A673 (cell line): Measurements from ENCODE around the gene LMAN1. TPM values are rescaled to one million over a fixed set of nuclear protein-coding genes. Genes with fewer than 3 reads are reported as not detected.

Experiments used
- Bru-seq: library from RNA; stranded (reverse); fragments of 400-500 nt; gene quantifications from one replicate; lab custom pipeline; 2021; lab: Mats Ljungman, UMichigan
- BruChase-seq, 2 experiments: library from RNA; stranded (reverse); fragments of 400-500 nt; gene quantifications; one replicate each; lab custom pipeline; 2021; lab: Mats Ljungman, UMichigan
- BruUV-seq: library from RNA; stranded (reverse); fragments of 400-500 nt; replicated peaks from 2 replicates; lab custom pipeline; 2021; lab: Mats Ljungman, UMichigan
- CTCF ChIA-PET: fragments of 300-600 bp; sonication (Branson Sonifier 250); formaldehyde crosslinking; loops from one replicate; lab custom pipeline; 2022; ENCODE audit warnings: antibody characterized with exemption; lab: Charles Lee
- POLR2A ChIA-PET: fragments of 300-600 bp; sonication (Branson Sonifier 250); formaldehyde crosslinking; loops from one replicate; lab custom pipeline; 2022; ENCODE audit warnings: antibody characterized with exemption; ENCODE audit not compliant: low non-redundant PET; lab: Charles Lee
- DNase-seq: peaks from one replicate; pipeline ENCODE4 v3.0.0-alpha.2; 2015; ENCODE audit warnings: low spot score
- H3K27ac ChIP-seq: fragments of 200-600 bp; sonication (generic); 2 replicates; pipeline ENCODE4 v1.5.1; 2016; ENCODE audit warnings: mixed run types, low read depth, mild to moderate bottlenecking, mixed read lengths, antibody characterized with exemption, low read length; ENCODE audit not compliant: poor library complexity, severe bottlenecking
- H3K27me3 ChIP-seq: fragments of 200-600 bp; sonication (generic); replicated peaks from 2 replicates; pipeline ENCODE4 v1.6.1; 2017; ENCODE audit warnings: mixed run types, low read depth, mild to moderate bottlenecking, mixed read lengths, antibody characterized with exemption, low read length; ENCODE audit not compliant: insufficient read depth, poor library complexity
- H3K36me3 ChIP-seq: fragments of 200-600 bp; sonication (generic); 2 replicates; pipeline ENCODE4 v1.6.1; 2016; ENCODE audit warnings: mixed run types, mild to moderate bottlenecking, mixed read lengths, antibody characterized with exemption, low read length; ENCODE audit not compliant: insufficient read depth, poor library complexity, severe bottlenecking
- H3K4me1 ChIP-seq: fragments of 200-600 bp; sonication (generic); 2 replicates; pipeline ENCODE4 v1.6.1; 2017; ENCODE audit warnings: mixed run types, mild to moderate bottlenecking, mixed read lengths, antibody characterized with exemption, low read length; ENCODE audit not compliant: insufficient read depth, poor library complexity, severe bottlenecking
- H3K4me3 ChIP-seq: fragments of 200-600 bp; sonication (generic); 2 replicates; pipeline ENCODE4 v1.5.1; 2016; ENCODE audit warnings: low read depth, mixed run types, mild to moderate bottlenecking, mixed read lengths, low read length; ENCODE audit not compliant: poor library complexity, severe bottlenecking
- H3K9me3 ChIP-seq: fragments of 200-600 bp; sonication (generic); 2 replicates; pipeline ENCODE4 v1.6.1; 2016; ENCODE audit warnings: mixed run types, low read depth, mild to moderate bottlenecking, mixed read lengths, antibody characterized with exemption, low read length; ENCODE audit not compliant: poor library complexity, severe bottlenecking
- EZH2 ChIP-seq: fragments of 200-600 bp; sonication (generic); IDR thresholded peaks from 2 replicates; pipeline ENCODE4 v1.6.1; 2017; ENCODE audit warnings: borderline replicate concordance, low read depth, mild to moderate bottlenecking, mixed read lengths, antibody characterized with exemption, low read length; ENCODE audit not compliant: poor library complexity, severe bottlenecking
- intact Hi-C: fragments of 100-400 bp; cut with micrococcal nuclease; formaldehyde crosslinking; loops from one replicate; pipeline ENCODE4 v1.10.0; 2022; ENCODE audit not compliant: unreplicated experiment
- long read RNA-seq: library from polyadenylated mRNA; stranded (forward); transcript quantifications from one replicate; pipeline ENCODE4 v2.0.0, GENCODE V29; 2022
- total RNA-seq: library from RNA; stranded (reverse); gene quantifications from 2 replicates; pipeline ENCODE4 v1.2.3, GENCODE V29; 2021
- TF ChIP-seq, protein P1 (sequence below): fragments of 300-800, 200-600 bp; sonication (generic); conservative IDR thresholded peaks from 2 replicates; pipeline ENCODE4 v1.5.1; 2017; ENCODE audit warnings: low read depth, mild to moderate bottlenecking, antibody characterized with exemption, low read length, moderate library complexity, mixed read lengths

Gene LMAN1, protein sequence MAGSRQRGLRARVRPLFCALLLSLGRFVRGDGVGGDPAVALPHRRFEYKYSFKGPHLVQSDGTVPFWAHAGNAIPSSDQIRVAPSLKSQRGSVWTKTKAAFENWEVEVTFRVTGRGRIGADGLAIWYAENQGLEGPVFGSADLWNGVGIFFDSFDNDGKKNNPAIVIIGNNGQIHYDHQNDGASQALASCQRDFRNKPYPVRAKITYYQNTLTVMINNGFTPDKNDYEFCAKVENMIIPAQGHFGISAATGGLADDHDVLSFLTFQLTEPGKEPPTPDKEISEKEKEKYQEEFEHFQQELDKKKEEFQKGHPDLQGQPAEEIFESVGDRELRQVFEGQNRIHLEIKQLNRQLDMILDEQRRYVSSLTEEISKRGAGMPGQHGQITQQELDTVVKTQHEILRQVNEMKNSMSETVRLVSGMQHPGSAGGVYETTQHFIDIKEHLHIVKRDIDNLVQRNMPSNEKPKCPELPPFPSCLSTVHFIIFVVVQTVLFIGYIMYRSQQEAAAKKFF
- total RNA-seq (105 and 106 TPM in 2 replicates), Bru-seq, nascent RNA (percentile 95 among the genes with signal in this experiment), BruChase-seq, experiment 1, labeled RNA remaining after a 2-hour chase (percentile 97 among the genes with signal in this experiment), BruChase-seq, experiment 2, labeled RNA remaining after a 6-hour chase (percentile 98 among the genes with signal in this experiment)
- long read RNA-seq, full-length matches to known transcripts = 170 of 211 reads
- long read RNA-seq, partial matches to known transcripts = 23 of 211 reads
- long read RNA-seq, other reads (novel, unspliced or antisense) = 18 of 211 reads

DNA sequence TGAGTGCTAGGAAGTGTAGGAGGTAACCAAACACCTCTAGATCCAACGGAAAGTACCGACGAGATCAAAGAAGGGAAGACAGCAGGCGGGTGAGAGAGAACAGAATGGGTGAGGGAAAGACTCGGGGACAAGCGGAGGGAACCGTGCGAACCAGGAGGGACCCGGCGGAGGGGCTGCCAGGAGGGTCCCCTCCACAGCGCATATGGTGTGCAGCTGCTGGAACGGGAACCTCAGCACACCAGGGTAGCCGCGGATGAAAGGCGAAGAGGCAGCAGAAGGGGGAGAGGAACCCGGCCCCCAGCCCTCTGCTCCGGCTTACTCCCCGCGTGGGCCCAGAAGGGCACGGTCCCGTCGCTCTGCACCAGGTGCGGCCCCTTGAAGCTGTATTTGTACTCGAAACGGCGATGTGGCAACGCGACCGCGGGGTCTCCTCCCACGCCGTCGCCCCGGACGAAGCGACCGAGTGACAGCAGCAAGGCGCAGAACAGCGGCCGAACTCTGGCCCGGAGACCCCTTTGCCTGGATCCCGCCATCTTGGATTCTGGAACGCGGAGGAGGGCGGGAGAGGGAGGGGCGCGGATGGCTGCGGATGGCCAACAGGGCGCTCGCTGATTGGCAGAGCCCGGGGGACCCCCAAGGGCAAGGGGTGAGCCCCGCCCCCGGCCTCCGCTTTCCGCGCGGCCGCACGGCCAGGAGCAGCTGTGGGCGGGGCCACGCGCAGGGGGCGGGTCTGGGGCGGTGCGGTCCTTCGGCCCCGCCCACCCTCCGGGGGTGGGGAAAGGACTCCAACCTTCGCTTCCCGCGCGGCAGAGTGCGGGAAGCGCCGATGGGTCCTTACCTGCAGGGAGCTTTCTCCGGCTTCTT is at the start of gene LMAN1:
Gene LMAN1, minus strand, starts transcription at position 554 of the 864 bp plus-strand sequence. Its CDS starts 21 bp downstream, at position 533.
- TF ChIP-seq, protein P1, sequence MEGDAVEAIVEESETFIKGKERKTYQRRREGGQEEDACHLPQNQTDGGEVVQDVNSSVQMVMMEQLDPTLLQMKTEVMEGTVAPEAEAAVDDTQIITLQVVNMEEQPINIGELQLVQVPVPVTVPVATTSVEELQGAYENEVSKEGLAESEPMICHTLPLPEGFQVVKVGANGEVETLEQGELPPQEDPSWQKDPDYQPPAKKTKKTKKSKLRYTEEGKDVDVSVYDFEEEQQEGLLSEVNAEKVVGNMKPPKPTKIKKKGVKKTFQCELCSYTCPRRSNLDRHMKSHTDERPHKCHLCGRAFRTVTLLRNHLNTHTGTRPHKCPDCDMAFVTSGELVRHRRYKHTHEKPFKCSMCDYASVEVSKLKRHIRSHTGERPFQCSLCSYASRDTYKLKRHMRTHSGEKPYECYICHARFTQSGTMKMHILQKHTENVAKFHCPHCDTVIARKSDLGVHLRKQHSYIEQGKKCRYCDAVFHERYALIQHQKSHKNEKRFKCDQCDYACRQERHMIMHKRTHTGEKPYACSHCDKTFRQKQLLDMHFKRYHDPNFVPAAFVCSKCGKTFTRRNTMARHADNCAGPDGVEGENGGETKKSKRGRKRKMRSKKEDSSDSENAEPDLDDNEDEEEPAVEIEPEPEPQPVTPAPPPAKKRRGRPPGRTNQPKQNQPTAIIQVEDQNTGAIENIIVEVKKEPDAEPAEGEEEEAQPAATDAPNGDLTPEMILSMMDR = no peak
- no peak for TF ChIP-seq EZH2
- Histone ChIP-seq H3K27ac (peak within 1 kb of the TSS; percentile 93), H3K4me1 (peaks cover 14% of the 10 kb centered on the region), H3K9me3 (no peaks in the 10 kb centered on the region), H3K27me3 (peaks cover 3% of the 10 kb centered on the region), H3K4me3 (peak within 1 kb of the TSS; percentile 97), H3K36me3 (peaks cover 18% of the 10 kb centered on the region)
- BruUV-seq = no TSS peak
- intact Hi-C loops = no loop called here
- ChIA-PET POLR2A (no interaction called here), CTCF (interaction anchor here (0.6 to 0.9 kb wide), 3 partner anchors 41 to 464 kb away, joined by 4 to 6 read pairs (median 5); no protein-coding TSS in a partner anchor)
- DNase-seq = peak; percentile 98

DNA sequence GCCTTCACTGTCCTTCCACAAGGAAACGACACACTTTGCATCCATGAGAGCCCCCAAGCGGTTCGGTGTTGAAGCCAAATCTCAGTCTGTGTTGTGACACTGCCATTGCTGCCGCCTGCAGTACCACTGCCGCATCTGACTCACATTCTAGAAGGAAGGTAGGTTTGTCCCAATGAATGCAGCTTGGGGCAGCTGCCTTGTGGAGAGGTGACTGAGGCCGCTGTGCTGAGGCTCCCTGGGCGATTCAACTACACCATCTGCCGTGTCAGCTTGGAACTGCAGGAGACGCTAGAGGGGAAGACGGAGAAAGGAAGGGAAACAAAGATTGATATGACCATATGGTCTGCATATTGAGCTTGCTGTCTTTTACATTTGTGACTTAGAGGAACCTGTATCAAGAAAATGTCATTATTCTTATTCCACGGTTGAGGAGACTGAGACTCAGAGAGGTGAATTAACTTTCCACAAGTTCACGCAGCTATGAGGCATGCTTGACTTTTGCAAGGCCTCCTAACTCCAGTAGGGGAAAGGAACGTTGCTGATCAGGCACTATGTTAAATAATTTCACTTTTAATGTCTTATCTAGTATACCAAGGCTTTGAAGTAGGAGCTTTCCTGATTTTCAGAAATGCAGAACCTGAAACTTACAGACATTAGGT is 43.5 kb upstream of the LMAN1 start:
- POLR2A ChIA-PET = interaction anchor here (0.5 kb wide), 1 partner anchor 182 kb away, joined by 12 read pairs; the partner anchor contains the start of gene GRP
- H3K36me3 ChIP-seq = no peaks in the 10 kb centered on the region
- H3K9me3 ChIP-seq = no peaks in the 10 kb centered on the region
- no peaks in the 10 kb centered on the region for H3K27me3 ChIP-seq
- CTCF ChIA-PET = interaction anchor here (0.5 to 2.7 kb wide), 17 partner anchors 11 to 634 kb away, joined by 3 to 87 read pairs (median 4); partner anchors contain the start of gene GRP
- intact Hi-C loops = loop anchor here (2.0 to 5.0 kb wide), 6 partner anchors 94 to 634 kb away; no protein-coding TSS in a partner anchor
- H3K4me3 ChIP-seq = no peak overlapping the region
- H3K27ac ChIP-seq = no peak overlapping the region
- TF ChIP-seq EZH2 = no peak
- TF ChIP-seq, protein P1 = peak; percentile 99
- DNase-seq = peak; percentile 96
- no peaks in the 10 kb centered on the region for H3K4me1 ChIP-seq
- no TSS peak for BruUV-seq
